ENCODE data around the gene CHRNB1.

GRCh38 chr17:7409716-7410115 lies 35.1 kb upstream of the CHRNB1 start:
- TF ChIP-seq CTCF (IDR thresholded peaks at IDR 0.05; ENCODE audit: borderline replicate concordance, extremely low read depth, low read length, poor library complexity, severe bottlenecking) (no peak), EZH2 (IDR thresholded peaks at IDR 0.05; ENCODE audit: borderline replicate concordance, low read depth, low read length, severe bottlenecking) (no peak)
